HL-60/S4 treated with phorbol 12-myristate 13-acetate at 8.2 ng/mL for 4 days and 3 days (cell line): ENCODE results near the gene CFL1.

Experiments
- in situ Hi-C: fragments of 300-500 bp; cut with MboI; formaldehyde crosslinking; loops from 2 replicates; pipeline ENCODE4 v1.15.0; 2022; ENCODE audit warnings: low sequenced_read_pairs

The CFL1 gene

DNA sequence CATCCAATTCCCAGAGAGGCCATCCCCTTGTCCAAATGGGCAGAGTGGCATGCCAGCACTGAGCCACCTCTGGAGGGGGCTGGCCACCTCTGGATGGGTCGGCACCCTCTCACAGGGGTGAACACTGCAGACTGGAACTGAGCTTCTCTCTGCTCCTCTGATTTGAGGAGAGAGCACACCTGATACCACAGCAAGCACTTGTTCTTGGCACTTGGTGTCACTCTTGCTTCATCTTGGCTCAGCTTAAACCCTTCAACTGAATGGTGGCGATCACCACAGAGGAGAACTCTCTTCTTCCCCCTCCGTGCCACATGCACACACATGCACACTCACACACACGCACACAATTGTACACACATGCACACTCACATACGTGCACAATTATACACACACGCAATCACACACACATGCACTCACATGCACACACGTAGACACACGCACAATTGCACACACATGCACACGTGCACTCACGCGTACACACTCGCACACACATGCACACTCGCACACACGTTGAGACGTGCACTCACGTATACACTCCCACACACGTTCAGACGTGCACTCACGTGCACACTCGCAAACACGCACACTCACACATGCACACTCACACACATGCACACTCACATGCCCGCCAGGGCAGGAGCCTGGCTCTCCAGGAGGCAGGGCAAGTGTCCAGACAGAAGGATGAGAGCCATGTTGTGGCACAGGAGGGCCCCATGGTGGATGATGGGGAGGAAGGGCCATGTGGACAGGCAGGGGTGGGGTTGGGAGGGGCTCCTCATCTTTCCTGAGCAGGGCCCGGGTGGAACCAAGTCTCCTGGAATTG is 47.7 kb downstream of the CFL1 start:
- in situ Hi-C loops = loop anchor here (25.0 kb wide), 1 partner anchor 98 kb away; the partner anchor contains the start of genes KAT5 and RNASEH2C

DNA sequence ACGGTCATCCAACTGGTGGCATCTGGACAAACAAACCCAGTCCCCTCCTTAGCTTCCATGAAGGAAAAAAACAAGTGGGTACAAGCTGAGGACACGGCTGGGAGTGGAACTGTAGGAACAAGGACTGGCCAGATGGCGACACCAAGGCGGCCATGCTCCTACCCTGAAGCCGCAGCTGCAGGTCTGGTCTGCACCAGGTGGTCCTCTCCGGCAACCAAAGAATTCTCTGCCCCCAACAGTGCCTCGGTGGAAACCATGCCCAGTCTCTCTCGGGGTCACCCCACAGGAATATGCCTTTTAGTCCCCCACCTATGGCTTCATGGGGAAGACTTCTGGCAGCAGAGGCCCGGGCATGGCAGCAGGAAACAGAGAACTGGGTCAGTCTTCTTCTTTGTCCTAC is 48.5 kb downstream of the CFL1 start:
- in situ Hi-C loops = loop anchor here (25.0 kb wide), 1 partner anchor 97 kb away; the partner anchor contains the start of genes KAT5 and RNASEH2C

DNA sequence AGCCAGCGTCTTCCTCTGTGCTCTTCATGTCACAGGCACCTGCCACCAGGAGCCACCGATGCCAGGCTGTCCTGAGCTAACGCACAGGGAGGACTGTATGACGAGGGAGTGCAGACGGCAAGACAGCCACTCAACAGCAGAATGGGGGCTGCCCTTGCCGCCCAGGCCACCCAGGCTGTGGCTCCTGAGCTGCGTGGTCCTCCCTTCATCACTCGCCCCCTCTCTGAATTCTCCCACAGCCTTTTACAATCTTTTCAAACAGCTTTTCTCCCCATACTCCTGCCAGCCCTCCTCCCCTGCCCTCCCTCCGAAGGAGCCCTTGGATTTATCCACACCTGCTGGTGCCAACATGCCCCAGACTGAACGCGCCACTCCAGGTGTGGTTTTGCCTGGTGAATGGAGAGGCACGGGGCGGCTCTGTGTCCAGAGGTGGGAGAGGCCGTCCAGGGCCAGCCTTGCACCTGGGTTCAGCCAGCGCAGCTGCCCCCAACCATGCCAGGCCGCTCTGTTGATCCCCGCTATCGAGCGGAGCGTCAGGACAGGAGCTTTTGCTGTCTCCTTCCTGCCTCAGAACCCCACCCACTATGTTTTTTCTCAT is 49.1 kb downstream of the CFL1 start:
- in situ Hi-C loops = loop anchor here (25.0 kb wide), 1 partner anchor 97 kb away; the partner anchor contains the start of genes KAT5 and RNASEH2C

GRCh38 chr11:65806979-65807378 is 51.0 kb downstream of the CFL1 start:
- in situ Hi-C loops = loop anchor here (25.0 kb wide), 1 partner anchor 95 kb away; the partner anchor contains the start of genes KAT5 and RNASEH2C
